CD4-positive, alpha-beta T cell treated with Interleukin-17A for 4 hours (primary cell): Measurements from ENCODE around the gene LCMT2.

ENCODE experiments used
- DNase-seq: peaks from one replicate; pipeline ENCODE4 v3.0.0-alpha.2; 2020; ENCODE audit warnings: mixed read lengths

Gene LCMT2, protein sequence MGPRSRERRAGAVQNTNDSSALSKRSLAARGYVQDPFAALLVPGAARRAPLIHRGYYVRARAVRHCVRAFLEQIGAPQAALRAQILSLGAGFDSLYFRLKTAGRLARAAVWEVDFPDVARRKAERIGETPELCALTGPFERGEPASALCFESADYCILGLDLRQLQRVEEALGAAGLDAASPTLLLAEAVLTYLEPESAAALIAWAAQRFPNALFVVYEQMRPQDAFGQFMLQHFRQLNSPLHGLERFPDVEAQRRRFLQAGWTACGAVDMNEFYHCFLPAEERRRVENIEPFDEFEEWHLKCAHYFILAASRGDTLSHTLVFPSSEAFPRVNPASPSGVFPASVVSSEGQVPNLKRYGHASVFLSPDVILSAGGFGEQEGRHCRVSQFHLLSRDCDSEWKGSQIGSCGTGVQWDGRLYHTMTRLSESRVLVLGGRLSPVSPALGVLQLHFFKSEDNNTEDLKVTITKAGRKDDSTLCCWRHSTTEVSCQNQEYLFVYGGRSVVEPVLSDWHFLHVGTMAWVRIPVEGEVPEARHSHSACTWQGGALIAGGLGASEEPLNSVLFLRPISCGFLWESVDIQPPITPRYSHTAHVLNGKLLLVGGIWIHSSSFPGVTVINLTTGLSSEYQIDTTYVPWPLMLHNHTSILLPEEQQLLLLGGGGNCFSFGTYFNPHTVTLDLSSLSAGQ

DNA sequence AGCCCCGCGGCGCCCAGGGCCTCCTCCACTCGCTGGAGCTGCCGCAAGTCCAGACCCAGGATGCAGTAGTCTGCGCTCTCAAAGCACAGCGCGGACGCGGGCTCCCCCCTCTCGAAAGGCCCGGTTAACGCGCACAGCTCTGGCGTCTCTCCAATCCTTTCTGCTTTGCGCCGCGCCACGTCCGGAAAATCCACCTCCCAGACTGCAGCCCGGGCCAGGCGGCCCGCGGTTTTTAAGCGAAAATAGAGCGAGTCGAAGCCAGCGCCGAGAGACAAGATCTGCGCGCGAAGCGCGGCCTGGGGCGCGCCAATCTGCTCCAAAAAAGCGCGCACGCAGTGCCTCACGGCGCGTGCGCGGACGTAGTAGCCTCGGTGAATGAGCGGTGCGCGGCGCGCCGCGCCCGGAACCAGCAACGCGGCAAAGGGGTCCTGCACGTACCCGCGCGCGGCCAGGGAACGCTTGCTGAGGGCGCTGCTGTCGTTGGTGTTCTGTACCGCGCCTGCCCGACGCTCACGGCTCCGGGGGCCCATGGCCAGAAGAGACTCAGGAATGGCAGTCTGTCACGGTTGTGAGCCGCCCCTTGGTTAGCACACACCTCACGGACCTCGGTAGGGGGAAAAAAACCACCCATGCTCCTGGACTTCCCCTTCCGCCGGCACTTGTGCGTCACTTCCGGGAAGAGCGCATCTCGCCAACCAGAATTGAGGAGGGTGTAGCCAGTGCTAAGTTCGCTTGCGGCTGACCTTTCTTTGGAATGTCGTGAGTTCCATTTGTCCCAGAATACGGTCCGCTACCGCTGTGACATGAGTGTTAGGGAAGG lies at the start of gene LCMT2:
TSS of gene LCMT2 (minus strand) at position 614 of the 820 bp plus-strand sequence. CDS start at position 530, 84 bp downstream.
- peak; percentile 93 for DNase-seq

DNA sequence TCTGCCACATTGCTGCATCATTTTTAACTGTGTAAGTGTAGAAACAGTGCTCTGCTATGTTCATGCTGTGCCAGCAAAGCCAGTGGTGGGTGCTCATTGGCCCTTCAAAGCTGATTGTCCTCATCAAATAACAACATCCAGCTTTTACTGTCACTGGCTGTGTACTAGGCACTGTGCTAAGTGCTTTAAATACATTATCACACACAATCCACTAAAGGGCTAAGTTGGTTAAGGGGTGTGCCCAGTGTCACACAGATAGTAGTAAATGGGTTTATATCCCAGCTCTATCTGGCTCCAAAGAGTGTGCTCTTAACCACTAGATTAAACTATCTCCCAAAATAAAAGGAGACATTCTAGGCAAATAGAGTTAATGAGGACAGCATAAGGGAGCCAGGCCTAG lies 48.2 kb upstream of the LCMT2 start:
- no peak for DNase-seq

DNA sequence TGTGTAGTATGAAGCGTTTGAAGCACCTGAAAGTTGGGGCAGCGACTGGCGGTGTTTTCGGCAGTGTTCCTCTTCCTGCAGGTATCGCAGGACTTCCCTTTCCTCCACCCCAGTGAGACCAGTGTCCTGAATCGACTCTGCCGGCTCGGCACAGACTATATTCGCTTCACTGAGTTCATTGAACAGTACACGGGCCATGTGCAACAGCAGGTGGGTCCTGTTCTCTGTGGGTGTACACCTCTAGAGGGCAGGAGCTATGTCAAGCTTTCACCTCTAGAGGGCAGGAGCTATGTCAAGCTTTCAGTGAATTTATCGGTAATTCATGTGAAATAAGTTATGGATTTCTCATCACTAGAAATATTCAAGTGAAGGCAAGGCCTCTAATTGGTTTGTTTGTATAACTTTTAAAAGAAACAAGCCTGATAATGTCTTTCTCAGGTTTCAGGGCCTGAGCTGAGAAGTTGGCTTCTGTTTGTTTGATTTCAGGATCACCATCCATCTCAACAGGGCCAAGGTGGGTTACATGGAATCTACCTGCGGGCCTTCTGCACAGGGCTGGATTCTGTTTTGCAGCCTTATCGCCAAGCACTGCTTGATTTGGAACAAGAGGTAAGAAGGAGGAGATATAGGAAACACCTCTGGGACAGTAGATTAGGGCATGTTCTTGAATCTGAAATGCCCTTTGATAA lies 45.8 kb upstream of the LCMT2 start:
- peak; percentile 42 for DNase-seq

DNA sequence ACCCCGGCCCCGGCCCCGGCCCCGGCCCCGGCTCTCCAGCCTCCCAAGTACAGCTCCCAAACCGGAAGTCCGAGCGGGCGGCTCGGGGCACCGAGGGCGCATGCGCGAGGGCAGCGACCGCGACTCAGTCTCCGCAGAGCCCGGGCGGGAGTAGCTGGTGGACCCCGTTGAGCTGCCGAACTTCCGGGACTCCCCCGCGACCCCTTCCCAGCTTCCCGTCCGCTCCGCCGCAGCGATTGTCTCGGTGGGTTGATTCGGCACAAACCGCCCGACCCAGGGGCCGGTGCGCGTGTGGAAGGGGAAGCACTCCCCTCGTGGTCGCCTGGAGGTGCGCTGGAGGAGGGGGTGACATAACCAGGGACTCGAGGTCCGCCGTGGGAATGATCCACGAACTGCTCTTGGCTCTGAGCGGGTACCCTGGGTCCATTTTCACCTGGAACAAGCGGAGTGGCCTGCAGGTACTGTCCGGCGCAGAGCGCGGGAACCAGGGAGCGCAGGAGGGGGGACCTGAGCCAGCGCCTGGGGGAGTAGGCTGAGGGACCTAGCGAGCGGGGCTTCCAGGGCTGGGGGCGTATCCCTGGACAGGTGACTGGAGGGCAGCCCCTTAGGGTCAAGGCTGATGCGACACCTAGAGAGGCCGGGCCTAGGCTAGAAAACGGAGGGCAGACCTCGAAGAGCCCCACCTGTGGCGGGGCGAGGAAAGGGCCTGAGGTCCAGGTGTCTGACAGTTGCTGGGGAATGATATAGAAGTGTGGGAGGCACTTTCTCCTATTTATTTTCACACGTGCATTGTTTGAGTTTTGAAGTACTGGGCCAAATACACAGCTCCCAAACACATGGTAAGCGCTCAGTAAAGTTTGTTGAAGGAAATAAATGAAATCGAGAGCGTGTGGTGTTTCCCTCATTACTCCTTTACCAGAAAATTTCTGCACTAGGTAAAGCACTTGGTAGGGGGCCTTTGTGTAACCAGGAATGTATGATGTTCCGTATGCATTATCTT lies 40.9 kb upstream of the LCMT2 start, which contains the start of the genes TUBGCP4 and ZSCAN29:
TSS of gene TUBGCP4 (plus strand) at position 127 of the 1,000 bp plus-strand sequence. CDS start at position 381, 254 bp downstream.
TSS of gene ZSCAN29 (minus strand) at position 69 of the 1,000 bp plus-strand sequence. CDS start 1,130 bp downstream, outside the sequence.
- DNase-seq: peak; percentile 79

DNA sequence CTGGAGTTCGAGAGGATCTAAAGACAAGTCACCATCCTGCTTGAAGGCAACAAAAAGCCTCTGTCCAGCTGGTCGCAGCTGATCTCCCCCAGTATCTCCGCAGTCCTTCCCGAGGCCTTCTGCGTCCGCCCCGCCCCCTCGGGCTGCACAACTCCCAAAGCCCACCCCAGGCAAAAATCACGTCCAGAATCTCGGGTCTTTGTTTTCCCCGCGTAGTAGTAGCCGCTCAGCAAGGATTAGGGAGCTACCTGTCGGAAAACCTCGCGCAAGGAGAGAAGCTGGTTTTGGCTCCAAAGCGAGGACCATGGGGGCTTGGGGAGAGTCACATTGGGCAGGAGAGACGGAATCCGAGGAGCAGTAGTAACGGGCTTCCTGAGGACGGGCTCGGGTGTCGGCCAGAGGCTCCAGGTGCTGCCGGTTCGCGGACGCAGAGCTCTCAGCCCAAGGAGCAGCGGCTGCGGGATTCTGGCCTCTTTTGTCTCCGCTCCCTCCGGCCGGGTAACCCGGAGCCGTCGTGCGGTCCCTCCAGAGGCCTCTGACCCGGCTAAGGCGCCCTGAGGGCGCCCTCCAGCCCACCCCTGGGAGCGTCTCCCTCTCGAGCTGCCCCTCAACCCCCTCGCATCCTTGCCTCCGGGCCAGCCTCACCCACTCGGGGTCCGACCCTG lies 40.1 kb upstream of the LCMT2 start:
- peak; percentile 5 for DNase-seq

DNA sequence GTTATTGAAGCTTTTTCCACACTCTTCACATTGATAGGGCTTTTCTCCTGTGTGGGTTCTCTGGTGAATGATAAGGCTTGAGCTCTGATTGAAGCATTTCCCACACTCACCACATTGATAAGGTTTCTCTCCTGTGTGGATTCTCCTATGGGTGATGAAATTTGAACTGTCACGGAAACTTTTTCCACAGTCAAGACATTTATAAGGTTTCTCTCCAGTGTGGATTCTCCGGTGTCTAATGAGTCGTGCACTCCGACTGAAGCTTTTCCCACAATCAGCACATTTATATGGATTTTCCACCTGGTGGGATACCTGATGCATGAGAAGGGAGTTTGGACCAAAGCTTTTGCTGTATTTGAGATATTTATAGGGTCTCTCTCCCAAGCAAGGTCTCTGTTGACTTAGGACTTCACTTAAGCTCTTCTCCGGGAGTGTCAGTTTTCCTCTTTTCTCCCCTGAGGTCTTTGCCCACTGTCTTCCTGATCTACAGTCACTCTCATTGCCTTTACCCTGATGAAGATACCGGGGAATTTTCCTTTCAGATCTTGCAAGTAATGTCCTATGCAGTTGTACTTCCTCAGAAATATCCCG lies 31.0 kb upstream of the LCMT2 start:
- DNase-seq: no peak

DNA sequence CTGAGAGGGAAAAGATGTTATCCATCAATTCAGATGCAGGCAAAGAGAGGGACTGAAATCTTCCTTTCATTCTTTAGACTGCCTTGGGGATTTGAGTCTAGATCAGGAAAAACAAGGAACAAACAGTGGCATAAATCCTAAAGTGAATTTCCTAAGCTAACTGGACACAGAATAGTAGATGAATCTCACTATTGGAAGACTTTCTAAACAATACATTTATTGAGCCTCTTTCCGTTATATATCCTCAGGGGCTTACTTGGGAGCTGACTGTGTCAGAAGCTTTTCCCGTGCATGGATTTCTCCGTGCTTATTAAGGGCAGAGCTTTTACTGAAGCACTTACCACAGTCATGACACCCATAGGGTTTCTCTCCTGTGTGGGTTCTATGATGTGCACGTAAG lies 30.4 kb upstream of the LCMT2 start:
- no peak for DNase-seq

DNA sequence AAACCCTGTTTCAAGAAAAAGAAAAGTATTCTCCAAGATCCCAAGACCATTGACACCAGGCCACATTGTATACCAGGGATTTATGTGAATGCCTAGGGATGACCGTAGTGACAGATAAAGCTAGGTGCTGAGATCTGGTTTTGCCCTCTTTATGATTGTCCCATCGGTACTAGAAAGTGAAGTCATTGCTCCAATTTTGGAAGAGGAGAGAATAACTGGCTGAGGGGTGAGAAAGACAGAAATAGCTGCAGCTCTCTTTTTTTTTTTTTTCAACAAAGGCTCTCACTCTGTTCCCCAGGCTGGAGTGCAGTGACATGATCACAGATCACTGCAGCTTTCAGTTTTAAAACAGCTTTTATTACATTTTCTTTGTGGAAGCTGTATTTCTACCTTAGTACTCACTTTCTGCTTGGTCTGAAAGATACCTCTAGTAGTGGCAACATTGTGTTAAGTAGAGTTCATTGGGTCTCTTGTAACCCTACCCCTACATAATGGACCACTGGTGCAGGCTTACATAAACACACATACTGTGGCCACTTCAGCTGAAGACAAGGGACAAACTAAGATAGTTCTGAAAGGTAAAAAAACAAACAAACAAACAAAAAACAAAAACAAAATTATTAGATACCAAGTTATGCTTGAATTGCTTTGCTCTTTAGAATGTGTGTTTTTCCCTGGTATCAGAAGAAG lies 22.5 kb upstream of the LCMT2 start:
- no peak for DNase-seq

DNA sequence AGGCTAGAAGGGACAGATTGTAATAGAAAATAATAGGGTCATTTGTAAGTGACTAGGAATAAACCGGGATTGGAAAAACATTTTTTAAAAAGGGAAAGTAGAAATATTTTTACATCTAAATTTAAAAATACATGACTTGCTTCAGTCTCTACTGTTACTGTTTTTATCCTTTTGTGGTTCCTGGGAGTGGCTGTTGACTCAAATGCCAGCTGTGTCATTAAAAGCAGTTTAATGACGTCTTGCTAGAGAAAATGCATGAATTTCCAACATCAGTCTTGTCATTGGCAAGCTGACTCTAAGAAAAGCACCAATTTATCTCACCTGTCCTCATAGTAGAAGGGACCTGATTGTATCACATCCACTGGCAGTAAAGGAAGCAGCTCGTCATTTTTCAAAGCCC lies 16.7 kb upstream of the LCMT2 start:
- DNase-seq: no peak

DNA sequence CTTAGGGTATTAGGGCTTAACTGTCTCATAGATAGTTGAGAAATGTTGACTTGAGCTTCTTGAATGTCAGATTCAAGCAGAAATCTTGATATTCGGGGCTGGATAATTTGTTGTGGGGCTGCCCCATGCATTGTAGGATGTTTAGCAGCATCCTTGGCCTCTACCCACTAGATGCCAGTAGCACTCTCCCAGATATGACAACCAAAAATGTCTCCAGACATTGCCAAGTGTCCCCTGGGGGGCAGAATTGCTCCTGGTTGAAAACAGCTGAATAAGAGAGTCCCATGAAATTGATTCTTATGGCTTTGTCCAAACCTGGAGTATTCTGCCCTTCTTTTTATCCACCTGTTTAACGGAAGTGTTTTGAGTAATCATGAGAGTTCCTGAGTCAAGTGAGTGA lies 15.9 kb upstream of the LCMT2 start:
- peak; percentile 12 for DNase-seq

DNA sequence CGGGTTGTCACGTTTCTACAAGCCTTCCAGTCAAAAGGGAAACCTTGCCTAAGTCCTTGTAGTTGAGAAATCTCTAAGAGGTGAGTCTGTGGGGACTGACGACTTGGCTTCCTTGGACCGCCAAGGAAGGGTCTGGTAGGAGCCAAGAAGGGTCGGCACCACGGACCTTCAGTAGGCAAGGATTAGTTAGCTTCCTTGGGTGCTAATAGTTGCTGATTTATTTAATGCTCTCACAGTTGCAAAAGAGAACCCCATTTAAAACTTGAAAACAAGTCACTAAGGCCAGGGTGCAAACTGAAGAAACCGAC lies 361 bp upstream of the LCMT2 start:
- no peak for DNase-seq

DNA sequence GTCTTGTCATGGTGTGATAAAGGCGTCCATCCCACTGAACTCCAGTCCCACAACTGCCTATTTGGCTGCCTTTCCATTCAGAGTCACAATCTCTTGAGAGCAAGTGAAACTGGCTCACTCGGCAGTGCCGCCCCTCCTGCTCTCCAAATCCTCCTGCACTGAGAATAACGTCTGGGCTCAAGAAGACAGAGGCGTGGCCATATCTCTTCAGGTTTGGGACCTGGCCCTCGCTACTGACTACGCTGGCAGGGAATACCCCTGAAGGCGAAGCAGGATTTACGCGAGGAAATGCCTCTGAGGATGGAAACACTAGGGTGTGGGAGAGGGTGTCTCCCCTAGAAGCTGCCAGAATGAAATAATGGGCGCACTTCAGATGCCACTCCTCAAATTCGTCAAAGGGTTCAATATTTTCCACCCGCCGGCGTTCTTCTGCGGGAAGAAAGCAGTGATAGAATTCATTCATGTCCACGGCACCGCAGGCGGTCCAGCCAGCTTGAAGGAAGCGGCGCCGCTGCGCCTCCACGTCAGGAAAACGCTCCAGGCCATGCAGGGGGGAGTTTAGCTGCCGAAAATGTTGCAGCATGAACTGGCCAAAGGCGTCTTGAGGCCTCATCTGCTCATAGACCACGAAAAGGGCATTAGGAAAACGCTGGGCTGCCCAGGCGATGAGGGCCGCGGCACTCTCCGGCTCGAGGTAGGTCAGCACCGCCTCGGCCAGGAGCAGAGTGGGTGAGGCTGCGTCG lies 985 bp downstream of the LCMT2 start:
- DNase-seq: peak; percentile 36

DNA sequence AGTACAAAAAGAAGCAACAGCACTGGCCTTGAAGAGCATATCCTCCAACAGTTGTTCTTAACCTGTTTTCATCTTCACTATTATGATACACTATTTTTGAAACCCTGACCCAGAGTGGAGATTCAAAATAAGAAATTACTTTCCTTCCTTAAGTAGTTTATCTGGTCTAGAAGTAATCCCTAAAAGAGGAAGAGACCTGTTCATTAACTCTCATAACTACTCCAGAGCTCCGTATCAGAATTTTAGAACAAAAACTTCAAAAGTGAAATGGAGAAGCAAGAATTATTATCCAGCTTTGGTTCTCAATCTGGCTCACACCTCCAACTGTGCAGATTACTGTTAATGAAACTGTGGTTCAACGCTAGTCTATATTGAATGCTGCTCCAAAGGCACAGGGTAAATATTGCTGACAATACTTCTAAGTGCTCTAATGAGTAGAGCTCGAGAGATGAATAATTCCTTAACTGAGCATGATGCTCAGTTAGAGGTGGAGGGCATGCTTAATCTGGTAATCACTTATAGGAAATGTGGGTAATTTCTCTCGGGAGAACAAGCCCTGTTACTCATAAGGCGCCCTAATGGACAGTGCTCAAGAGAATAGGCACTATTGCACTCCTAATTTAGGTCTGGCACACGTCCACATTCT lies 5.2 kb downstream of the LCMT2 start:
- no peak for DNase-seq

DNA sequence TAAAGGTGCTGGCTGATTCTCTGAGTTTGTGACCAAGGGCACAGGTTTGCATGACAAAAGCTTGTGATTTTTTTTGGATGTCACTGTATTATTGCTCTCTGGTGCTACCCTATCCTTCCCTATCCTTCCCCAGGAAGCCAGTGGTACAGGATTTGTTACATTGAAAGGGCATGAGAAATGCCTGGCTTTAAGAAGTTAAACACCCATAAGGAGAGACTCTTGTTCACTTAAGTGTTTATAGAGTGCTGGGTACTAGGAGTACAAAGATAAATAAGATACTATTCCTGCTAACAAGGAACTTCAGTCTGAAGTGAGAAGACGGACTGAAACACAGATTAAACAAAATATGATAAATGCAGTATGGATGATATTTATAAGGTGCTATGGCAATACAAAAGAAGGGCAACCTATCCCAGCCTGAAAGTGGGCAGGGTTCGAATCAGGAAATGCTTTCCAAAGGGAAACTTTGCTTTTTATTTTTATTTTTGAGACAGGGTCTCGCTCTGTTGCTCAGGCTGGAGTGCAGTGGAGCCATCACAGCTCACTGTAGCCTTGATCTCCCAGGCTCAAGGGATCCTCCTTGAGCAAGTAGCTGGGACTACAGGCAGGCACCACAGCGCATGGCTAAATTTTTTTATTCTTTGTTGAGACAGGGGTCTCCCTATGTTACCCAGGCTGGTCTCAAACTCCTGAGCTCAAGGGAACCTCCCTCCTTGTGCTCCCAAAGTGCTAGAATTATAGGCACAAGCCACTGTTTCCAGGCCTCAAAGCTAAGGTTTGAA lies 11.2 kb downstream of the LCMT2 start:
- DNase-seq: no peak

DNA sequence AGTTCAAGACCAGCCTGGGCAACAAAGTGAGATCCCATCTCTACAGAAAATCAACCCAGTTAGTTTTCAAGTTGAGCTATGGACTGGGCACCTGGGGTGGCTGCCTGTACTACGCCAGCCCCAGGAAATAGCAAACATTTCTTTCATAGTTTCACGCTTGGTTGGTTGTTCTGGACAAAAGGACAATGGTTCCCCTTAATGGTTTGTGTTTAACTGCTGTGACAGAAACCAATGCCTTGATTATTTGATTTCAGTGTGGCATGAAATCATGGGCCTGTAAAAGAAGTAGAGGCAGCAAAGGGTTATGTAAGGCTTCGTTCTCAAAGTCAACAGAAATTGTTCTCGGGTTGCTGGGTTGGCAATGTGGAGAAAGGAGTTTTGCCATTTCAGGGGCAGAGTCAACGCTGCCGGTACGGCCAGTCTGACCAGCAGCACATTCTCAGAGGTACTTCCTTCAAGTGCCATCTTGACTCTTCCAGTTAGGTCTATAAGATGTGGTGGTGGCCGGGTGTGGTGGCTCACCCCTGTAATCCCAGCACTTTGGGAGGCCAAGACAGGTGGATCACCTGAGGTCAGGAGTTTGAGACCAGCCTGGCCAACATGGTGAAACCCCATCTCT lies 12.7 kb downstream of the LCMT2 start:
- DNase-seq: no peak

DNA sequence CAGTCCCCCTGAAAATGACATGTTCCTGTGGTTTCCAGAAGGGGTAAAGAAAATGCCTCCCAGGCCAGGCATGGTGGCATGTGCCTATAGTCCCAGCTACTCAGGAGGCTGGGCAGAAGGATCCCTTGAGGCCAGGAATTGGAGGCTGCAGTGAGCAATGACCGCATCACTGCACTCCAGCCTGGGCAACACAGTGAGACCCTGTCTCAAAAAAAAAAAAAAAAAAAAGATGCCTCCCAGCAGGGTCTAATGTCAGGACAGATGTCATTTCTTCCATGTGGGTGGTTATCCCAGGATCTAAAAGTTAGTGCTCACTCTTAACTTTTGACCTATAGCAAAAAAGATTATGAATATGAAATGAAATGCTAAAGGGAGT lies 13.4 kb downstream of the LCMT2 start:
- no peak for DNase-seq
